ENCODE data around the gene XRN2. TPM values are rescaled to one million over a fixed set of nuclear protein-coding genes. Genes with fewer than 3 reads are reported as not detected.

The XRN2 gene
- total RNA-seq, 1 experiment from 2014 or later = 78.3 TPM

GRCh38 chr20:21378259-21378658 is 75.1 kb downstream of the XRN2 start:
- Histone ChIP-seq H3K27ac (no peak overlapping the region), H3F3A (ENCODE audit: insufficient read depth, low read depth) (no peaks in the 10 kb centered on the region; the same call in 1 of the 2 replicates), H3K4me1 (replicated peaks; ENCODE audit: insufficient read depth) (no peaks in the 10 kb centered on the region), H4K20me1 (ENCODE audit: insufficient read depth) (peaks cover 37% of the 10 kb centered on the region), H3K4me3 (no peak overlapping the region), H3K79me2 (ENCODE audit: low read depth) (peaks cover 3% of the 10 kb centered on the region; the same call in 1 of the 2 replicates), H3K9me2 (ENCODE audit: insufficient read depth) (no peaks in the 10 kb centered on the region), H3K27me3 (ENCODE audit: insufficient read depth, low read depth) (no peaks in the 10 kb centered on the region), H3K9me3 (ENCODE audit: insufficient read depth, low read depth) (no peaks in the 10 kb centered on the region), H3K4me2 (no peak overlapping the region), H3K36me3 (ENCODE audit: low read depth) (peaks cover 9% of the 10 kb centered on the region), H2AFZ (no peak overlapping the region)
- POLR2A ChIA-PET (ENCODE audit: unreplicated experiment) = no interaction called here
- intact Hi-C loops (cut with micrococcal nuclease; ENCODE audit: unreplicated experiment) = no loop called here
- CTCF ChIA-PET = no interaction called here
- DNase-seq = no peak
- no TSS peak for BruUV-seq (replicated peaks)
- no peak for TF ChIP-seq EZH2 (IDR thresholded peaks at IDR 0.05; ENCODE audit: low read depth)
- no peak for TF ChIP-seq CTCF (conservative IDR thresholded peaks at IDR 0.05)

GRCh38 chr20:21380711-21381110 is 77.6 kb downstream of the XRN2 start:
- no TSS peak for BruUV-seq (replicated peaks)
- Histone ChIP-seq H2AFZ (no peak overlapping the region), H3K4me3 (no peak overlapping the region), H4K20me1 (ENCODE audit: insufficient read depth) (peaks cover 27% of the 10 kb centered on the region), H3K4me1 (replicated peaks; ENCODE audit: insufficient read depth) (no peaks in the 10 kb centered on the region), H3K9me3 (ENCODE audit: insufficient read depth, low read depth) (no peaks in the 10 kb centered on the region), H3F3A (ENCODE audit: insufficient read depth, low read depth) (peaks cover 3% of the 10 kb centered on the region; the same call in 1 of the 2 replicates), H3K27me3 (ENCODE audit: insufficient read depth, low read depth) (no peaks in the 10 kb centered on the region), H3K4me2 (no peak overlapping the region), H3K9me2 (ENCODE audit: insufficient read depth) (no peaks in the 10 kb centered on the region), H3K27ac (no peak overlapping the region), H3K36me3 (ENCODE audit: low read depth) (peaks cover 9% of the 10 kb centered on the region), H3K79me2 (ENCODE audit: low read depth) (peaks cover 3% of the 10 kb centered on the region; the same call in 1 of the 2 replicates)
- ChIA-PET CTCF (no interaction called here), POLR2A (ENCODE audit: unreplicated experiment) (no interaction called here)
- DNase-seq = no peak
- TF ChIP-seq CTCF (conservative IDR thresholded peaks at IDR 0.05) = no peak
- intact Hi-C loops (cut with micrococcal nuclease; ENCODE audit: unreplicated experiment) = no loop called here

GRCh38 chr20:21381619-21382018 is 78.5 kb downstream of the XRN2 start:
- Histone ChIP-seq H3K9me3 (ENCODE audit: insufficient read depth, low read depth) (no peaks in the 10 kb centered on the region), H3K79me2 (ENCODE audit: low read depth) (peaks cover under 1% of the 10 kb centered on the region; the same call in 1 of the 2 replicates), H3K4me1 (replicated peaks; ENCODE audit: insufficient read depth) (no peaks in the 10 kb centered on the region), H3K27me3 (ENCODE audit: insufficient read depth, low read depth) (no peaks in the 10 kb centered on the region), H3K36me3 (ENCODE audit: low read depth) (peaks cover 9% of the 10 kb centered on the region), H3K27ac (no peak overlapping the region), H3K4me3 (no peak overlapping the region), H3K9me2 (ENCODE audit: insufficient read depth) (no peaks in the 10 kb centered on the region), H2AFZ (no peak overlapping the region), H4K20me1 (ENCODE audit: insufficient read depth) (peaks cover 23% of the 10 kb centered on the region), H3K4me2 (no peak overlapping the region), H3F3A (ENCODE audit: insufficient read depth, low read depth) (peaks cover 4% of the 10 kb centered on the region; the same call in 1 of the 2 replicates)
- TF ChIP-seq EZH2 (IDR thresholded peaks at IDR 0.05; ENCODE audit: low read depth) (no peak), CTCF (conservative IDR thresholded peaks at IDR 0.05) (no peak)
- ChIA-PET CTCF (no interaction called here), POLR2A (ENCODE audit: unreplicated experiment) (no interaction called here)
- DNase-seq = no peak
- intact Hi-C loops (cut with micrococcal nuclease; ENCODE audit: unreplicated experiment) = no loop called here
- no TSS peak for BruUV-seq (replicated peaks)
